IMR-90 (cell line): ENCODE data around the gene CLEC16A. TPM values are rescaled to one million over a fixed set of nuclear protein-coding genes. Genes with fewer than 3 reads are reported as not detected.

Experiments used
- ATAC-seq: fragments of 200-7000 bp; cut with Tn5 transposase; 2 replicates; pipeline ENCODE4 v1.9.1; 2020; ENCODE audit warnings: low read depth, mild to moderate bottlenecking, moderate library complexity
- BruUV-seq: library from RNA; stranded (reverse); fragments of 400-500 nt; replicated peaks from 2 replicates; lab custom pipeline; 2021; lab: Mats Ljungman, UMichigan
- CTCF ChIA-PET: fragments of 300-600 bp; formaldehyde crosslinking; extraction: SDS; loops from one replicate; lab custom pipeline; 2021; ENCODE audit warnings: antibody characterized with exemption; lab: Yijun Ruan, JAX
- POLR2A ChIA-PET: fragments of 300-600 bp; sonication (Branson Sonifier 250); formaldehyde crosslinking; loops from one replicate; lab custom pipeline; 2022; ENCODE audit warnings: antibody characterized with exemption; ENCODE audit not compliant: unreplicated experiment; lab: Charles Lee
- DNase-seq: peaks from one replicate; pipeline ENCODE4 v3.0.0; 2013
- H2AFZ ChIP-seq: replicated peaks from 2 replicates; pipeline ENCODE3; 2013; ENCODE audit warnings: low read length, mild to moderate bottlenecking; ENCODE audit not compliant: poor library complexity
- H2AK5ac ChIP-seq: 2 replicates; pipeline ENCODE4 v1.6.1; 2013; ENCODE audit warnings: low read depth, low read length, inconsistent platforms
- H2AK9ac ChIP-seq: replicated peaks from 2 replicates; pipeline ENCODE3; 2013; ENCODE audit warnings: mild to moderate bottlenecking, low read depth, low read length, moderate library complexity; ENCODE audit not compliant: poor library complexity
- H2BK120ac ChIP-seq: 2 replicates; pipeline ENCODE4 v1.6.1; 2013; ENCODE audit warnings: low read depth, low read length, inconsistent platforms
- H2BK15ac ChIP-seq: 3 replicates; pipeline ENCODE4 v1.6.1; 2013; ENCODE audit warnings: low read depth, low read length, inconsistent platforms
- H2BK20ac ChIP-seq: 2 replicates; pipeline ENCODE4 v1.6.1; 2013; ENCODE audit warnings: low read depth, mild to moderate bottlenecking, inconsistent platforms, low read length, moderate library complexity
- H2BK5ac ChIP-seq: 2 replicates; pipeline ENCODE4 v1.6.1; 2013; ENCODE audit warnings: mild to moderate bottlenecking, low read depth, low read length, inconsistent platforms; ENCODE audit not compliant: poor library complexity, severe bottlenecking
- H3K14ac ChIP-seq: replicated peaks from 2 replicates; pipeline ENCODE4 v1.6.1; 2013; ENCODE audit warnings: low read depth, low read length, inconsistent platforms
- H3K18ac ChIP-seq: 2 replicates; pipeline ENCODE4 v1.6.1; 2013; ENCODE audit warnings: low read depth, low read length, control low read depth
- H3K23ac ChIP-seq: 2 replicates; pipeline ENCODE4 v1.6.1; 2013; ENCODE audit warnings: low read depth, low read length, inconsistent platforms
- H3K27ac ChIP-seq: 2 replicates; pipeline ENCODE4 v1.5.1; 2013; ENCODE audit warnings: mild to moderate bottlenecking, control low read depth, low read length; ENCODE audit not compliant: insufficient read depth
- H3K27me3 ChIP-seq: 2 replicates; pipeline ENCODE4 v1.6.1; 2013; ENCODE audit warnings: low read length; ENCODE audit not compliant: control insufficient read depth, insufficient read depth
- H3K36me3 ChIP-seq: 2 replicates; pipeline ENCODE4 v1.6.1; 2013; ENCODE audit warnings: low read length, mixed read lengths; ENCODE audit not compliant: control insufficient read depth, insufficient read depth
- H3K4ac ChIP-seq: 2 replicates; pipeline ENCODE4 v1.6.1; 2013; ENCODE audit warnings: low read depth, low read length, inconsistent platforms
- H3K4me1 ChIP-seq: 2 replicates; pipeline ENCODE4 v1.6.1; 2013; ENCODE audit warnings: low read length, mixed read lengths; ENCODE audit not compliant: control insufficient read depth, insufficient read depth
- H3K4me2 ChIP-seq: 2 replicates; pipeline ENCODE4 v1.6.1; 2013; ENCODE audit warnings: low read depth, mild to moderate bottlenecking, control low read depth, low read length, moderate library complexity
- H3K4me3 ChIP-seq: 2 replicates; pipeline ENCODE4 v1.5.1; 2013; ENCODE audit warnings: low read depth, mild to moderate bottlenecking, control low read depth, low read length, moderate library complexity; ENCODE audit not compliant: insufficient read depth
- H3K56ac ChIP-seq: 2 replicates; pipeline ENCODE4 v1.6.1; 2013; ENCODE audit warnings: low read length, inconsistent platforms; ENCODE audit not compliant: insufficient read depth; ENCODE audit errors: extremely low read depth
- H3K79me1 ChIP-seq, 2 experiments: 2 replicates each; pipeline ENCODE4 v1.6.1; 2013; ENCODE audit warnings: low read length in 2 of 2, inconsistent platforms in 1 of 2, low read depth in 1 of 2
- H3K9ac ChIP-seq: 2 replicates; pipeline ENCODE4 v1.6.1; 2013; ENCODE audit warnings: low read depth, low read length, control low read depth
- H3K9me1 ChIP-seq: 2 replicates; pipeline ENCODE4 v1.6.1; 2013; ENCODE audit warnings: low read length, inconsistent platforms; ENCODE audit not compliant: insufficient read depth
- H3K9me3 ChIP-seq: 2 replicates; pipeline ENCODE4 v1.6.1; 2013; ENCODE audit warnings: low read length; ENCODE audit not compliant: control insufficient read depth, insufficient read depth
- H4K20me1 ChIP-seq: 2 replicates; pipeline ENCODE4 v1.6.1; 2013; ENCODE audit warnings: low read length, inconsistent platforms; ENCODE audit not compliant: insufficient read depth
- H4K5ac ChIP-seq: 2 replicates; pipeline ENCODE4 v1.6.1; 2013; ENCODE audit warnings: mild to moderate bottlenecking, low read depth, low read length, control low read depth
- H4K8ac ChIP-seq, 2 experiments: 2 replicates each; pipeline ENCODE4 v1.6.1; 2013; ENCODE audit warnings: low read depth in 2 of 2, low read length in 2 of 2, control low read depth in 1 of 2, inconsistent platforms in 1 of 2
- H4K91ac ChIP-seq: 2 replicates; pipeline ENCODE4 v1.6.1; 2013; ENCODE audit warnings: low read depth, low read length, inconsistent platforms; ENCODE audit not compliant: insufficient read depth
- BHLHE40 ChIP-seq: fragments of 150-350 bp; IDR thresholded peaks from 2 replicates; pipeline ENCODE4 v1.6.1; 2016; ENCODE audit warnings: mild to moderate bottlenecking, low read depth, low read length
- CEBPB ChIP-seq: IDR thresholded peaks from 2 replicates; pipeline ENCODE4 v1.6.1; 2012; ENCODE audit warnings: low read depth, low read length, improper control_type of control experiment
- CHD1 ChIP-seq: IDR thresholded peaks from 2 replicates; pipeline ENCODE4 v1.6.1; 2012; ENCODE audit warnings: low read depth, low read length, improper control_type of control experiment
- FOS ChIP-seq: fragments of 150-350 bp; IDR thresholded peaks from 2 replicates; pipeline ENCODE4 v1.6.1; 2016; ENCODE audit warnings: low read depth, low read length
- MAFK ChIP-seq: IDR thresholded peaks from 2 replicates; pipeline ENCODE4 v1.6.1; 2012; ENCODE audit warnings: low read depth, low read length, improper control_type of control experiment
- MAZ ChIP-seq: IDR thresholded peaks from 2 replicates; pipeline ENCODE4 v1.6.1; 2012; ENCODE audit warnings: low read depth, mild to moderate bottlenecking, low read length, improper control_type of control experiment, moderate library complexity, borderline replicate concordance
- MXI1 ChIP-seq: IDR thresholded peaks from 2 replicates; pipeline ENCODE4 v1.6.1; 2012; ENCODE audit warnings: low read depth, mild to moderate bottlenecking, low read length, moderate library complexity, borderline replicate concordance
- POLR2A ChIP-seq: IDR thresholded peaks from 2 replicates; pipeline ENCODE4 v1.6.1; 2012; ENCODE audit warnings: mild to moderate bottlenecking, low read depth, low read length
- RAD21 ChIP-seq: IDR thresholded peaks from 2 replicates; pipeline ENCODE4 v1.6.1; 2012; ENCODE audit warnings: low read length, improper control_type of control experiment
- RCOR1 ChIP-seq: IDR thresholded peaks from 2 replicates; pipeline ENCODE4 v1.6.1; 2012; ENCODE audit warnings: mild to moderate bottlenecking, low read length, improper control_type of control experiment; ENCODE audit not compliant: insufficient replicate concordance
- SMC3 ChIP-seq: fragments of 150-350 bp; IDR thresholded peaks from 2 replicates; pipeline ENCODE4 v1.6.1; 2016; ENCODE audit warnings: low read depth, mild to moderate bottlenecking, antibody characterized with exemption, low read length, moderate library complexity
- WGBS, 2 experiments: methylation state at CpG; one replicate each; pipeline versions ENCODE4 v1.1.5 to v1.1.7; 2013; ENCODE audit warnings: missing lambda C conversion rate in 2 of 2; ENCODE audit not compliant: insufficient read length in 1 of 2; ENCODE audit errors: extremely low coverage in 2 of 2; 5-methylcytosine and 5-hydroxymethylcytosine counted together
- dilution Hi-C: fragments of 300-500 bp; cut with HindIII; formaldehyde crosslinking; loops from one replicate; pipeline ENCODE4 v1.14.3; 2018; ENCODE audit warnings: low sequenced_read_pairs; ENCODE audit not compliant: unreplicated experiment
- in situ Hi-C: fragments of 300-500 bp; cut with MboI; formaldehyde crosslinking; loops from 3 replicates; pipeline ENCODE4 v1.14.3; 2019; ENCODE audit warnings: low sequenced_read_pairs, inconsistent platforms, mixed read lengths
- intact Hi-C: fragments of 100-400 bp; cut with micrococcal nuclease; formaldehyde crosslinking; loops from 2 replicates; pipeline ENCODE4 v1.10.0; 2022
- polyA plus RNA-seq, 3 experiments: library from polyadenylated mRNA; depleted of rRNA; stranded (reverse); fragments of >200 nt; gene quantifications; 2 replicates each; pipeline ENCODE4 v1.2.3, GENCODE V29; 2012; ENCODE audit warnings: low replicate concordance in 1 of 3
- total RNA-seq: library from RNA; depleted of rRNA; stranded (reverse); fragments of >200 nt; gene quantifications from 2 replicates; pipeline ENCODE4 v1.2.3, GENCODE V29; 2012
- TF ChIP-seq, protein P1 (sequence below): fragments of 150-350 bp; IDR thresholded peaks from 2 replicates; pipeline ENCODE4 v1.6.1; 2017; ENCODE audit warnings: mild to moderate bottlenecking, antibody characterized with exemption, low read length, low read depth
- TF ChIP-seq, protein P2 (sequence below): conservative IDR thresholded peaks from 2 replicates; pipeline ENCODE4 v1.5.1; 2012; ENCODE audit warnings: mild to moderate bottlenecking, low read depth, low read length, improper control_type of control experiment
- TF ChIP-seq, protein P3 (sequence below): fragments of 150-350 bp; IDR thresholded peaks from 2 replicates; pipeline ENCODE4 v1.6.1; 2016; ENCODE audit warnings: low read depth, mild to moderate bottlenecking, low read length, moderate library complexity, borderline replicate concordance

CLEC16A gene
- total and polyA plus RNA-seq, 2 of the 4 experiments (the other 2 are of a cell fraction) = 15.9 to 16.5 TPM

DNA sequence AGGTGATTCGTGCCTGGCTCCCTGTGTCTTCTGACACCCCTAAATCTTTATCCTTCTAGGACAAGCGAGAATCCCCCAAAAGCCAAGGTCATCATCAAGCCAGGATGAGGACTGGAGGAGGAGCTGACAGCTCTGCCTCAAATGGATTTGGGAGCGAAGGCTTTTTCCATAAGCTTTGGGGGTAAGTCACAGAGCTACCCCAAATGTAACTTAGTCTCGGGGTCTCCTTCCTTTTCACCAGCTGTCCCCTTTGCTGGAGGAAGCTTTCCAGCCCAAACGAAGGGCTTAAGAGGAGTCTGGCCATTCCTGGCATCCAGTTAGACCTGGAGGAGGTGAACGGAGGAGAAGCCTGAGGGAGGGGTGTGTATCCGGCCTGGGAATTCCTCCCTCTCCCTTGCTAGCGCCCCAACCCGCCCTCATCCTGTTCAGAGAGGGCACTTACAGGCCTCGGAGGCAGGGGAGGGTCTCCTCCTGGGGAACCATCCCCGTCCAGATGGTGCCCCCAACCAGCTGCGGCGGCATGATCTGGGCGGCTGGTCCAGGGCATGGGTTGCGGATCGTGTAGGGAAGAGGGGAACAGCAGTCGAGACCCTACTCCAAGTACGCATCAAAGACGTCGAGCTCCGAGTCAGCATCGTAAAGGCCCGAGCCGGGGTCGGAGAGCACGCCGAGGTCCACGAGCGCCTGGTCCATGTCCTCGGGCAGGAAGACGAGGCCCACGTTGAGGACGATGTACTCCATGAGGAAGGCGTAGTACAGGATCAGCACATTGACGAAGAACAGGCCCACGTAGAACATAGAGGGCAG is 3.0 kb upstream of the CLEC16A start:
- peak overlapping the region; percentile 60 for H3K27ac ChIP-seq
- POLR2A ChIA-PET = no interaction called here
- TF ChIP-seq BHLHE40 (no peak), RCOR1 (no peak), CHD1 (no peak), RAD21 (no peak), POLR2A (no peak), MXI1 (no peak), CEBPB (no peak), FOS (no peak), MAZ (no peak), SMC3 (no peak), MAFK (no peak)
- TF ChIP-seq, protein P1, sequence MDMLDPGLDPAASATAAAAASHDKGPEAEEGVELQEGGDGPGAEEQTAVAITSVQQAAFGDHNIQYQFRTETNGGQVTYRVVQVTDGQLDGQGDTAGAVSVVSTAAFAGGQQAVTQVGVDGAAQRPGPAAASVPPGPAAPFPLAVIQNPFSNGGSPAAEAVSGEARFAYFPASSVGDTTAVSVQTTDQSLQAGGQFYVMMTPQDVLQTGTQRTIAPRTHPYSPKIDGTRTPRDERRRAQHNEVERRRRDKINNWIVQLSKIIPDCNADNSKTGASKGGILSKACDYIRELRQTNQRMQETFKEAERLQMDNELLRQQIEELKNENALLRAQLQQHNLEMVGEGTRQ = no peak
- TF ChIP-seq, protein P2, sequence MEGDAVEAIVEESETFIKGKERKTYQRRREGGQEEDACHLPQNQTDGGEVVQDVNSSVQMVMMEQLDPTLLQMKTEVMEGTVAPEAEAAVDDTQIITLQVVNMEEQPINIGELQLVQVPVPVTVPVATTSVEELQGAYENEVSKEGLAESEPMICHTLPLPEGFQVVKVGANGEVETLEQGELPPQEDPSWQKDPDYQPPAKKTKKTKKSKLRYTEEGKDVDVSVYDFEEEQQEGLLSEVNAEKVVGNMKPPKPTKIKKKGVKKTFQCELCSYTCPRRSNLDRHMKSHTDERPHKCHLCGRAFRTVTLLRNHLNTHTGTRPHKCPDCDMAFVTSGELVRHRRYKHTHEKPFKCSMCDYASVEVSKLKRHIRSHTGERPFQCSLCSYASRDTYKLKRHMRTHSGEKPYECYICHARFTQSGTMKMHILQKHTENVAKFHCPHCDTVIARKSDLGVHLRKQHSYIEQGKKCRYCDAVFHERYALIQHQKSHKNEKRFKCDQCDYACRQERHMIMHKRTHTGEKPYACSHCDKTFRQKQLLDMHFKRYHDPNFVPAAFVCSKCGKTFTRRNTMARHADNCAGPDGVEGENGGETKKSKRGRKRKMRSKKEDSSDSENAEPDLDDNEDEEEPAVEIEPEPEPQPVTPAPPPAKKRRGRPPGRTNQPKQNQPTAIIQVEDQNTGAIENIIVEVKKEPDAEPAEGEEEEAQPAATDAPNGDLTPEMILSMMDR = no peak
- TF ChIP-seq, protein P3, sequence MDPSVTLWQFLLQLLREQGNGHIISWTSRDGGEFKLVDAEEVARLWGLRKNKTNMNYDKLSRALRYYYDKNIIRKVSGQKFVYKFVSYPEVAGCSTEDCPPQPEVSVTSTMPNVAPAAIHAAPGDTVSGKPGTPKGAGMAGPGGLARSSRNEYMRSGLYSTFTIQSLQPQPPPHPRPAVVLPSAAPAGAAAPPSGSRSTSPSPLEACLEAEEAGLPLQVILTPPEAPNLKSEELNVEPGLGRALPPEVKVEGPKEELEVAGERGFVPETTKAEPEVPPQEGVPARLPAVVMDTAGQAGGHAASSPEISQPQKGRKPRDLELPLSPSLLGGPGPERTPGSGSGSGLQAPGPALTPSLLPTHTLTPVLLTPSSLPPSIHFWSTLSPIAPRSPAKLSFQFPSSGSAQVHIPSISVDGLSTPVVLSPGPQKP = no peak

More for the DNA sequence above, 3.0 kb upstream of the CLEC16A start:
- peaks cover 13% of the 10 kb centered on the region; the same call in 1 of the 2 replicates for H3K36me3 ChIP-seq
- H3K79me1 ChIP-seq = peaks cover 44 to 83% of the 10 kb centered on the region in 2 experiments
- H4K20me1 ChIP-seq = peaks cover 68% of the 10 kb centered on the region
- H3K4ac ChIP-seq = peak overlapping the region; percentile 61
- peaks cover 37% of the 10 kb centered on the region for H3K9me1 ChIP-seq
- dilution Hi-C loops = no loop called here
- H3K14ac ChIP-seq = peak overlapping the region; percentile 78
- peaks cover 23% of the 10 kb centered on the region for H3K4me1 ChIP-seq
- peak overlapping the region; percentile 28 for H2AFZ ChIP-seq
- H3K23ac ChIP-seq = peak overlapping the region; percentile 71
- intact Hi-C loops = no loop called here
- BruUV-seq = no TSS peak
- H2BK120ac ChIP-seq = no peak overlapping the region
- no peaks in the 10 kb centered on the region for H3K9me3 ChIP-seq
- H3K4me3 ChIP-seq = peak overlapping the region; percentile 81
- H2BK5ac ChIP-seq = no peak overlapping the region
- H3K27me3 ChIP-seq = no peaks in the 10 kb centered on the region
- H2AK5ac ChIP-seq = 0 out of 2 replicates have a peak overlapping the region, but pooled peaks have one; percentile 2
- H2BK15ac ChIP-seq = no peak overlapping the region
- ATAC-seq (no peak; the same call in 1 of the 2 replicates), DNase-seq (no peak)
- in situ Hi-C loops = loop anchor here (25.0 kb wide), 1 partner anchor 1829 kb away; no protein-coding TSS in a partner anchor
- 0 out of 2 replicates have a peak overlapping the region, but pooled peaks have one; percentile 13 for H3K56ac ChIP-seq
- H3K4me2 ChIP-seq = peak overlapping the region; percentile 97
- H2BK20ac ChIP-seq = no peak overlapping the region
- H3K18ac ChIP-seq = no peak overlapping the region; the same call in 1 of the 2 replicates
- WGBS, 2 experiments = no CpG with 5 or more reads among the region's 36 CpGs
- H4K91ac ChIP-seq = peak overlapping the region; percentile 25; the same call in 1 of the 2 replicates
- H4K5ac ChIP-seq = no peak overlapping the region
- CTCF ChIA-PET = no interaction called here
- H2AK9ac ChIP-seq = peak overlapping the region; percentile 81
- peak overlapping the region; percentile 80 for H3K9ac ChIP-seq
- 0 out of 4 replicates have a peak overlapping the region, but pooled peaks of 1 of the 2 experiments have one; percentile 52 for H4K8ac ChIP-seq
